ENCODE measurements around the gene ABLIM3. TPM values are rescaled to one million over a fixed set of nuclear protein-coding genes. Genes with fewer than 3 reads are reported as not detected.
"Not testable (repeated sequence)": the region's sequence is repeated elsewhere in the genome, so short reads cannot be mapped to it uniquely, and the experiment has no call there.

ABLIM3 gene
- total RNA-seq, 1 donor from 2014 or later, result not detected

DNA sequence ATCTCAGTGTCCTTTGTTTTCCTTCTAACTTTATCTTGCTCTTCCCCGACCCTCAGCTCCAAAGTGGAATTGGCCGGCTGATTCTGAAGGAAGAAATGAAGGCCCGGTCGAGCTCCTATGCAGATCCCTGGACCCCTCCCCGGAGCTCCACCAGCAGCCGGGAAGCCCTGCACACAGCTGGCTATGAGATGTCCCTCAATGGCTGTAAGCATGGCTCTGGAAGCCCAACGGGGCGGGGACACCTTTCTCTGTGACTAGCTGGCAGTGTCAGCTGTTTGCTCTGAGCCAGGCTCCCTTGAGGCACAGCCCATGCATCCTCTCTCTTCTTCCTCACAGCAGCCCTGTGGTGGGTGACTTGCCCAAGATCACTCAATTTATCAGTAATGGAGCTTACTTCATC lies 106.4 kb downstream of the ABLIM3 start:
- intact Hi-C loops (cut with micrococcal nuclease), result no loop called here

DNA sequence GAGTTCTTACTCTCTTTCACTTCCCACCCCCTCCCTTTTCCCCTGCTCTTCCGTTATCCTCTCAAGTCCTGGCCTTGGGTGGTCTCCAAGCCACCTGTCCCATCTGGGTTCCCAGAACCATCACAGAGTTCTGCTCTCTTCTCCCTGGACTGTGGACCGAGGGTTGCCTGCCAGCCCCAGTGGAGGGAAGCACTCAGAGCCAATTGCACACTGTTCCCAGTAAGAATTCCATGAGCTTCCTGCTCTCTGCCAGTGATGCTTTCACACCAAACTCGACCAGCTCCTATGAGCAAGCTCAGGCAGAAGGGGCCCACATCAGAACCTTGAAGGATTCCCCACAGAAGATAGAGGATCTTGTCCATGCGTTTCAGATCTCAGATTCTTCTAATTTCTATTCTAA lies 110.3 kb downstream of the ABLIM3 start:
- intact Hi-C loops (cut with micrococcal nuclease), result no loop called here

DNA sequence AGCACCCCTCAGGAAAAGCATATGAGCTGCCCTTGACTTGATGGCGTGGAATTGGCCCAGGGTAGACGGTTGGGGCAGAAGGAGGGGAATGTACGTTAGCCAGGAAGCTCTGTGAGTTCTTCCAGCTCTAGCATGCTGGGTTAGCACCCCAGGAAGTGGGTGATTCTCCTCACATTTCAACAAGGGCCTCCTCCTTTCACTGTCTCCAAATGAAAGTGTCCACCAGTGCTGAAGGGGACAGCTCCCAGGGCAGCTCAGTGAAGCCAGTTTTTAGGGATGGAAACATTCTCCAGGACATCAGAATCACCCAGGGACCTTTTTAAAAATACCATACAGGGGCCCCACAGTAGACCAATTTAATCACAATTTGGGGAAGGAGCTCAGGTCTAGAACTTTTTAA lies 113.2 kb downstream of the ABLIM3 start:
- intact Hi-C loops (cut with micrococcal nuclease), result no loop called here

DNA sequence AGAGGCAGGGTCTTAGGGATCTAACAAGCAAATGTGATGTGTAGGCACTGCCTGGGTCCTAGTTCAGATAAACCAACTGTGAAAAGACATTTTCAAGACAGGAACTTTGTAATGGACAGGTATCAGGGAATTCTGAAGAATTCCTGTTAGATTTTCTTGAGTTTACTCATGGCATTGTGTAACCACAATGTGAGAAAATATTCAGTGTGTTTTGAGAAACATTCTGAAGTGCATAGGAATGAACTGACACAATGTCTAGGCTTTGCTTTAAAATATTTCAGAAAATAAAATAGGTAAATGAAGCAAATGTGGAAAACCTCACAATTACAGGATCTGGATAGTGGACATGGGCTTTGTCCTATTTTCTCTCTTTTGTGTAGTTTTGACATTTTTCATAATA lies 115.2 kb downstream of the ABLIM3 start:
- intact Hi-C loops (cut with micrococcal nuclease), result no loop called here

DNA sequence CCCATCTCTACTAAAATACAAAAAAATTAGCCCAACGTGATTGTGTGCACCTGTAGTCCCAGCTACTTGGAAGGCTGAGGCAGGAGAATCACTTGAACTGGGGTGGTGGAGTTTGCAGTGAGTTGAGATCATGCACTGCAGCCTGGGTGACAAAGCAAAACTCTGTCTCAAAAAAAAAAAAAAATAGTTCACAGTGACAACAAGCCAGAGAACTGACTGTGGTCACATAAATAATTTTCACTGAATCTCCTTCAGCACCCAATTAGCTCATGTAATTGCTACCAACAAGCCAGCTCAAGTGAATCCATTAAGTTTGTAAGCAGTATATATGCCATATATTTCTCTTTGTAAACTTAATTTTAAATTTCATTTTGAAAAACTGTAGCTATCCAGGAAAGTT lies 115.8 kb downstream of the ABLIM3 start:
- intact Hi-C loops (cut with micrococcal nuclease), result no loop called here

DNA sequence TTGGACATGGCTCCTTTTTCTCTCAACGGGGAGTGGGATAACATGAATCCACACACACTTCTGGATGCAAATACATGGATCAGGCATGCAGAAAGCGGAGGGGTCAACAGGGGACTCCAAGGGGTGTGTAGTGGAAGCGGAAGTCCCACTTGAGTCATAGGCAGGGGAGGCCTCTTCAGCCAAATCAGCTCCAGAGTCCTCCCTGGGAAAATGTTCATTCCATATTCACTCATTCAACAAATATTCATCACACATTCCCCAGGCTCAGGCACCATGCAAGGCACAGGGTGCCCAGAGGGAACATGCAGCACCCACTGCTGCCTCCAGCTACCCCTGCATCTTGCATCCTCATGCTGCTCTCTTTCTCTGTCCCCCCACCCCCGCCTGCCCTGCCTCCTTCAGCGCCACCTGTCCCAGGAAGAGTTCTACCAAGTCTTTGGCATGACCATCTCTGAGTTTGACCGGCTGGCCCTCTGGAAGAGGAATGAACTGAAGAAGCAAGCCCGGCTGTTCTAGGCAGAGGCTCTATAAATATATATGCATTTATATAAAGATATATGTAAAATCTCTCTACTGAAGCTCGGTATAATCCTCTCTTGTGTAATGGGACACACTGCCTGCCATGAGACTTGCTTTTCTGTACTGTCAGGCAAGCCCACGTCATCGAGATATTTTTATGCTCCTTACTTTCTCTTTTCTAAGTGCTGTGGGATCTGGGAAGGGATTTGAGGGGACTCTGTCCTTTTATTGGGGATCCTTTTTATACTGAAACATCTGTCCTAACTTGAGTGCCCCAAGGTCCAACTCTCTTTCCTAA lies 116.8 kb downstream of the ABLIM3 start:
- intact Hi-C loops (cut with micrococcal nuclease), result no loop called here

DNA sequence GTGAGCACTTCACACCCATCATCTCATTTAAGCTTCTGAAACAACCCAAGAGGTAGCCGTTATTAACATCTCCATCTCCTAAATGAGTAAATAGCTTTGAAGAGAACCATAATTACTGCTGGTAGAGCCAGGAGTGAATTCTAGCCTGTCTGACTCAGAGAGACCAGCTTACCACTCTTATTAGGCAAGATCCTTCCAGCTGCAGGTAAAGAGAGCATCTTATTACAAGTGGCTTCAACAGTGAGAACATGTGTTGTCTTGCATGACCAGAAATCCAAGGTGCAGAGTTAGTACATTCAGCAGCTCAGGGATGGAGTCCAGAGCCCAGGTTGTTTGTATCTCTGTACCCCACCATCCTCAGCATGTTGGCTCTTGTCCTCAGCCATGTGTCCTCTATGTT lies 119.5 kb downstream of the ABLIM3 start:
- intact Hi-C loops (cut with micrococcal nuclease), result loop anchor here (10.0 kb wide), 1 partner anchor 46 kb away; no protein-coding TSS in a partner anchor

DNA sequence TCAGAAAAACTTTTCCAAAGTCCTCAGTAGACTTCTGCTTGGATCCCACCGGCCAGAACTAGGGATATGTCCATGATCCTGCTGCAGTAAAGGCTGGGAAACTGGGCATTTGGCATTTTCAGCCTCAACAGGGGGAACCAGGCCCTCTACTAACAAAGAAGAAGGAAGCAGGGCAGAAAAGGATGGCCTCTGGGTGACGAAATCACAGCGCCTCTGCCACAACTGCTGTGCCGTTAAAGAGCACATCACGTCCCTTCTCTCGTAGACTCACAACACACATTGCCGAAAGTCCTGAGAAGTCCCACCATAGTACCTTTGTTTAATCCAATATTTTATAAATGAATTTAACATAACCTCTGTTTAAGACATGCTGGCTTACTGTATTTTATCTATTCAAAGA lies 120.0 kb downstream of the ABLIM3 start:
- intact Hi-C loops (cut with micrococcal nuclease), result loop anchor here (10.0 kb wide), 1 partner anchor 46 kb away; no protein-coding TSS in a partner anchor

DNA sequence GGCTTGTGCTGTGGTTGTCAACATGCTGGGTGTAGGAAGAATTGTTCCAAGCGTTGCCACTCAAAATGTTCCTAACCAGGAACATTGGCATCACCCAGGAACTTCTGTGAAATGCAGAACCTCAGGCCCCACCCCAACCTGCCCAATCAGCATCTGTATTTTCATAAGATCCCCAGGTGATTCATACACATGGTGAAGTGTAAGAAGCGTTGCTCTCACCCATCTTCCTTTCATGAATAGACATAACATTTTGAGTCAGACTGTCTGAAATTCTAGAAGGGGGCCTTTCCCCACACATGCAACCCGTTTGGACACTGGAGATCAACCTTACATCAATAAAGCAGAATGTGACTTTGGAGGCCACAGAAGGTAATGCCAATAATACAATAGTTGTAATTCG lies 121.0 kb downstream of the ABLIM3 start:
- intact Hi-C loops (cut with micrococcal nuclease), result loop anchor here (10.0 kb wide), 1 partner anchor 48 kb away; no protein-coding TSS in a partner anchor

DNA sequence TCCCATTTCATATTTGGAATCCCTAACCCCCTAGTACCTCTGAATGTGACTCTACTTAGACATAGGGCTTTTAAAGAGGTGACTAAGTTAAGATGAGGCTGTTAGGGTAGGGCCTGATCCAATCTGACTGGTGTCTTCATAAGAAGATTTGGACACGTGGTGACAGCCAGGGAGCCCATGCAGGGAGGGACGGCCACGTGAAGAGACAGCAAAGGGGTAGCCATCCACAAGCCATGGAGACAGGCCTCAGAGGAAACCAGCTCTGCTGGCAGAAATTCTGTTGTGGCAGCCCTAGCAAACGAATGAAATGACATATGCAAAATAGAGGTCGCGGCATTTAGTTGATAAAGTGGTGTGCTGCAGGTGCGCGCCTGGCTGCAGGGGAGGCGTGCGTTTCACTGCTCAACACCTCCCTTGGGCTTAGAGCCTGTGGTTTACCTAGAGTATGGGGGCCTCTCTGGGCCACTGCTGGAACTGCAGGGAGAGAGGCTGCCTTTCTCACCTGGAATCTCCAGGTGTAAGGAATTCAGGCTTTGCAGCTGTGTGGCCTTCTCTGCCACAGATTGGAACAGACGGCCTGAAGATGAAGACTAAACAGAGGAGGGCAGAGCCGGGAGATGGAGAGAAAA lies 123.3 kb downstream of the ABLIM3 start:
- intact Hi-C loops (cut with micrococcal nuclease), result loop anchor here (1.0 to 10.0 kb wide), 2 partner anchors 50 to 123 kb away; partner anchors contain the start of gene ABLIM3

DNA sequence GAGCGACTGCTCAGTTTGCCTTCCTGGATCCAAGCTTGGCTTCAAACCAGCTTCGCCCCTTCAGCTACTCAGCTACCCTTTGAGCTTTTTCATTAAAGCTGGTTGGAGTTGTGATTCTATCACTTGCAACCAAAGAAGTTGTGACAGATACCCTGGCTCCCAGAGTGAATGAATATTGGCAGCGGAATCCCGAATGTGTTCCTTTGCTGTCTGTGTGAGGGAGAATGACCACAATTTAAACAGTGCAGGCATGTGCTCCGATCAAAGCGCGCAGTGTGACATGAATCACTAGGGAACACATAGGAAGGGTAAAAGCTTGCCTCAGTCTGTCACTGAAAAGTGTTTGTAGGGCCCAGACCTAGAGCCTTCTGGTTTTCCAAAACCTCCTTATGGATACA lies 123.8 kb downstream of the ABLIM3 start:
- intact Hi-C loops (cut with micrococcal nuclease), result loop anchor here (10.0 kb wide), 1 partner anchor 50 kb away; no protein-coding TSS in a partner anchor

DNA sequence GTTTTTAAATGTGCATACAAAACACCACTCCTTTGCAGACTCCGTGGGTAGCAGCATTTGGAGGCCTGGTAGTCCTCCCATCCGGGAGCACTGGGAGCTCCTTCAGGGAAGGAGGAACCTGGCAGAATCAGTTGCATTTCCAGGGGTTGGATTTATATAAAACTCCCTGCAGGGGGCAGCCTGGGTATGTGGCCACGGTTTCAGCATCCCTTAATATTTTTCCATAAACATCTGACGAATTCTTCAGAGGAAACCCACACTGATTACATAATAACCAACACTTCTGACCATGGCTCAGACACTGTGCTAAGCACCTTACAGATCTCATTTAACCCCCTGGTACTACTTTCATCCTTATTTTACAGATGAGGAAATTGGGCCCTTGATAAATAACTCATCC lies 124.3 kb downstream of the ABLIM3 start:
- intact Hi-C loops (cut with micrococcal nuclease), result loop anchor here (10.0 kb wide), 1 partner anchor 51 kb away; no protein-coding TSS in a partner anchor

DNA sequence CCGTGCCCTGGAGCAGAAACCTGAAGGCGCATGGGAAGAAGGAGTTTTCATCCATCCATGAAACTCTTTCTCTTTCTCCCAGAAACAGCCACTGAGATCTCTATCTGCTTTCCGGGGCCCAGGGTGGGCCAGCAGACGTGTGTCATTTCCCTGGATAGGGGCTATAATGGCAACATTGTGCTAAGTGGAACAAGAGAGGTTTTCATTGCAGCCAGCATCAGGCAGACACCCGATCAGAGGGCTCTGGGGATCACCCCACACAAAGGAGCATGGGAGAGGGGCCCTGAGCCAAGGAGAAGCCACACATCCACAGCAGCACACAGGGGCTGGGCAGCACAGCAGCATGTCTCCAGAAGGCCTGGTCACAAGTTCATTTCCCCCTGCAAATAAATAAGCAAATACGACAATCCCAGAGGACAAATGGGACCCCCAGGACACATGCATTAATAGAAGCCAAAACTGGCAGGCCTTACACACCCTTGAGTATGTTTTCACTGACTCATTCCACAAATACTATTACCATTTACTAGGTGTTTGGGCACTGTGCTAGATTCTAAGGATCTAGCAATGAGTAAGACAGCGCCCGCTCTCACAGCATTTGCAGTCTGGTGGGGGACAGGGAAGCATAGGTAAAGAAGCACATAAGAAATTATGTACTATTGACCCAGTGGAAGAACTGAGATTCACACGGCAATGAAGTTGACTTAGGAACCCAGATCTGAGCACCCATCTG lies 126.1 kb downstream of the ABLIM3 start:
- intact Hi-C loops (cut with micrococcal nuclease), result loop anchor here (10.0 kb wide), 1 partner anchor 53 kb away; no protein-coding TSS in a partner anchor

DNA sequence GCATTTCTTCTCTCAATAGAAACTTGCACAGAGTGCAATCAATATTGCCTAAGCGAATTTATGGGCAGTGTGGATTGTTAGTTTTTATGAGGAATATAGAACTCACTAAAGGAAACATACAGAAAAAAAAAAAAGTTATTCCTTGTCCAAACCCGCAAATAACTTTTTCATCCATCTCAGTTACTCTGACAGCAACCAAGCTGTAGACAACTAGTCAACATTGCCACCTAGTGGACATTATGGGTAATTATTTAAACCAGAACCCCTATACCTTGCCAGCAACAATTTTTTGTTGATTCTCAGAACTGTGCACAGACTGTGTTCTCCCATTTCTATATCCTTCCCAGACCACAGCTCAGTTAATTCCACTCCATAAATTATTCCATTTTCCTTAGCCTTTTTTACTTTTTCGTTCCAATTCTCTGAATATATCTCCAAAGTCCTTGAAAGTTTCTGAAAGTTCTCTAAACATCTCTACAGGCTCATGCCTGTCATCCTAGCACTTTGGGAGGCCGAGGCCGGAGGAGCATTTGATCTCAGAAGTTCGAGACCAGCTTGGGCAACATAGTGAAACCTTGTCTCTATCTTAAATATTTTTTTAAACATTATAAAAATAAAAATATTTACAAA lies 127.8 kb downstream of the ABLIM3 start:
- intact Hi-C loops (cut with micrococcal nuclease), result loop anchor here (1.0 to 10.0 kb wide), 3 partner anchors 54 to 536 kb away; partner anchors contain the start of gene ABLIM3

DNA sequence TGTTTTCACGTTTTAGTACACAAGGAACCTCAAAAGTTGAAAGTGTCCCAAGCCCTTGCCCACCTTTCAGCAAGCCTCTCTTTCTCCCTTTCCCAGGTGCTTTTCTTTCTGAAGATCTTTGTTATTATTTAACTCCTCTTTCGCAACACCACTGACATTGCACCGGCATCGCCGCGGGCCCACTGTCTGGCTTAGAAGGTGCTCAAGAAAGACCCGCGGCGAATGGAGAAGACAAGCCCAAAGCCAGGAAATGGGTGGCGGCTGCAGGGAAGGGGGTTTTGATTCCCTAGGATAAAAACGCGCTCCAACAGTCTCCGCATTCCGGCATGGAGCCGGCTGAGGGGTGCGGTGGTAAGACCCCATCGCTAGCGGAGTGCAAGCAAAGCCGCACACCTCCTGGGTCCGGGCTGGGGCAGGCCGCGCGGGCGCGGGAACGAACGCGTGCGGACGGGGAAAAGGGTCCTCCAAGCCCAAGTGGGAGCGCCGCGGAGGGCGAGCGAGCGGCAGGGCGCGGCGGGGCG lies 130.0 kb downstream of the ABLIM3 start:
- intact Hi-C loops (cut with micrococcal nuclease), result no loop called here

DNA sequence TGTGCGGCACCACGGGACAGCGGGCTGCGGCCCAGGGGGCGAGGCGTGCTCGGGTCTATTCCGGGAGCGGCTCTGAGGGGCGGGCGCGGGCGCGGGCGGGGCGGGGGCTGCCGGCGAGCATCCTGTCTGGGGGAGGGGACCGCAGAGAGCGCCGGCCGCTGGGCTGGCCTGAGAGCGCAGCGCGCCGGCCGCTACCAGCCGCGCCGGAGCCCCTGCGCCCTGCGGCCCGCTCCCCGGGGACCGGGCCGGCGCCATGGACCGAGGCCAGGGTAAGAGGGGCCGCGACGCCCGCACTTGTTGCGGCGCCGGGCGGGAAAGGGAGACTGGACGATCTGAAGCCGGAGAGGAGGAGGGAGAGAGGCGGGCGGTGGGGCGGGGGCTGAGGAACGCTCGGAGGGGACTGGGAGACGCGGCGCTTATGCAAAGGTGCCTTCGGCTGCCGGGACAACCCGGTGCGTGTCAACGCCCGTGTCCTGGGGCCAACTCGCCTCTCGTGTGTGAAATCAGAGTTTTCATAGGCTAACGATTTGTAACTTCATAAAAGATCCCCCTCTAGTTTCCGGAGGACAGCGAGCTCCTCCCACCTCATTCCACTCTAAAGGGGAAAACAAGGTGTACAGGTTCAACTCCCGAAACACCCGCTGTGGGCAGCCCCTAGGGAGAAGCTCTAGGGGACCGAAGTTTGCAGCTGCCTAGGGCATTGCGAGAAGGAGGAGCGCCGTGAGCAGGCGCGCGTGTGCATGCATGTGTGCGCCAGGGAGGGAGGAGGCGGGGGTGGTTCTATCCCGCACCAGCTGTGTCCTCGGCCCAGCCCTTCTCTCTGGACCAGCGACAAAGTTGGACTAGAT lies 130.6 kb downstream of the ABLIM3 start, which contains the start of gene AFAP1L1:
Gene AFAP1L1 (plus strand): TSS at position 144 of the 848 bp plus-strand sequence. CDS start 110 bp downstream, at position 254.
- intact Hi-C loops (cut with micrococcal nuclease), result no loop called here

DNA sequence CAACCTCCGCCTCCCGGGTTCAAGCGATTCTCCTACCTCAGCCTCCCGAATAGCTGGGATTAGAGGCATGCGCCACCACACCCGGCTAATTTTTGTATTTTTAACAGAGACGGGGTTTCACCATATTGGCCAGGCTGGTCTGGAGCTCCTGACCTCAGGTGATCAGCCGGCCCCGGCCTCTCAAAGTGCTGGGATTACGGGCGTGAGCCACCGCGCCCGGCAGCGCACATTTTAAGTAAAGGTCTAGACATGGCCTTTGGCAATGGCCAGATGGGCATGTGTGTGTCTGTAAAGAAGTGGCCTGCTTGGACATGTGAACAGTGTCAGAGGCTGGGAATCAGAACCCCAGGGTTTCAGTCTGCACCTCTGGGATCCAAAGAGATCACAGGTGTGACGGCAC lies 131.5 kb downstream of the ABLIM3 start:
- intact Hi-C loops (cut with micrococcal nuclease), result not testable (repeated sequence)

DNA sequence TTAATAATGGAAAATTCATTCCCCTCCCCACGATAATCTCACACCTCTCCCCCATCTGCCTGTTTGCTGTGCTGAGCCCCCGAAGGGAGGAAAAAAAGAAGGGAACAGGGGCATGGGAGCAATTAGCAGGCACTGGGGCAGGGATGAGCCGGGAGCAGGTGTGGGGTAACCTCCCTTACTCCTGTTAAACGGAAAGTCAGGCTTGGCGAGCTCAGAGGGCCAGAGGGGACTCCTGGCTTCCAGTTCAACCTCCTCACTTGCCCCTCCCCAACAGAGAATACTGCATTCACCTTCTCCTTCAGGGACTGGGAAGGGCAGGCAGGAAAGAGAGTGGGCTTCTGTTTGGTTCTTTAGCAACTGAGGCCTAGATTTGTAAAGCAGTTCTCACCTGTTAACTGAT lies 131.9 kb downstream of the ABLIM3 start:
- intact Hi-C loops (cut with micrococcal nuclease), result no loop called here

DNA sequence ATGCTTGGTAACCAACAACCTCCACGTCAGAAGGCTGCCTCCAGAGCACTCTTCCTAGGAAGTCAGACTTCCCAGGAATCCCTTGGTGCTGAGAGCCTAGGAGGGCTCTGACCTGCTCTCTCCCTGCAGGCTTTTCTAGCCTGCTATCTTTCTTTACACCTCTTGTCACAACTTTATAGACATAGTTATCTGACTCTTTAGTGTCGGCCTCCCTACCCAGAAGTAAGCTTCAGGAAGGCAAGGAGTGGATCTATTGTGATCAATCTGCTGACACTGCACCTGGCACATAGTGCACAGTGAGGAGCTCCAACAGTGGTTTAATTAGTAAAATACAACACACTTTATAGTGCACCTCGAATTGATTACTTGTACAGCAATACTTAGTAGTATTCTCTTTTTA lies 132.7 kb downstream of the ABLIM3 start:
- intact Hi-C loops (cut with micrococcal nuclease), result no loop called here

DNA sequence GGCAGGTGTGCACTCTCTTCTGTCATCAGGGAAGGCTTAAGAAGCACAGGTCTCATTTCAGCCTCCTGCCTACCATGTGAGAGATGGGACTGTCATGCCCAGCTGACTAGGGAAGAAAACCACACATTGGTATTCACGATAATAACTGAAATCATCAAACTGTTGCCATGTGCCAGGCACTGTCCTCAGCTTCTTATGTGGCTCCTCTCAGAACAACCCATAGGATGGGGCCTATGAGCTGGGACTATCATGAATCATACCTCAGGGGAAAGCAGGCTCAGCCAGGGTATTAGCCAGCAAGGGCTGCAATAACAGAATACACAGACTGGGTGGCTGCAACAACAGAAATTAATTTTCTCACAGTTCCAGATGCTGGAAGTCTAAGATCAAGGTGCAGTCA lies 133.6 kb downstream of the ABLIM3 start:
- intact Hi-C loops (cut with micrococcal nuclease), result no loop called here
